HCT116 (cell line): Measurements from ENCODE around the gene ACOT7. TPM values are rescaled to one million over a fixed set of nuclear protein-coding genes. Genes with fewer than 3 reads are reported as not detected.

Source experiments
- ATAC-seq: fragments of 200-7000 bp; cut with Tn5 transposase; 2 replicates; pipeline ENCODE4 v1.9.1; 2020; ENCODE audit warnings: mild to moderate bottlenecking, moderate library complexity
- BruUV-seq: library from RNA; stranded (reverse); fragments of 400-500 nt; replicated peaks from 2 replicates; lab custom pipeline; 2021; lab: Mats Ljungman, UMichigan
- CTCF ChIA-PET: fragments of 300-600 bp; sonication (Branson Sonifier 250); formaldehyde crosslinking; loops from one replicate; lab custom pipeline; 2021; ENCODE audit warnings: antibody characterized with exemption; lab: Charles Lee
- POLR2A ChIA-PET: fragments of 300-600, 350-600 bp; sonication (Branson Sonifier 250); formaldehyde crosslinking; loops from one replicate; lab custom pipeline; 2021; ENCODE audit warnings: antibody characterized with exemption; lab: Charles Lee
- RAD21 ChIA-PET, 2 experiments: fragments of 300-600 bp; sonication (Branson Sonifier 250); formaldehyde crosslinking; loops; one replicate each; lab custom pipeline; 2023; ENCODE audit warnings: low total read pairs in 2 of 2; ENCODE audit not compliant: uncharacterized antibody in 2 of 2, unreplicated experiment in 2 of 2, low non-redundant PET in 1 of 2; lab: Charles Lee
- DNase-seq: peaks from one replicate; pipeline ENCODE4 v3.0.0-alpha.2; 2010; ENCODE audit warnings: low read depth, low spot score
- H2AFZ ChIP-seq: fragments of 200-600 bp; shearing (Covaris generic), sonication (generic); 2 replicates; pipeline ENCODE4 v1.6.1; 2017; ENCODE audit warnings: low read depth, mixed run types, mixed read lengths, antibody characterized with exemption, low read length; ENCODE audit not compliant: poor library complexity, severe bottlenecking
- H3K27ac ChIP-seq: 2 replicates; pipeline ENCODE4 v1.5.1; 2012; ENCODE audit warnings: low read depth, low read length
- H3K27me3 ChIP-seq: fragments of 200-600 bp; sonication (generic); 2 replicates; pipeline ENCODE4 v1.6.1; 2016; ENCODE audit warnings: mixed run types, low read length, mixed read lengths; ENCODE audit not compliant: insufficient read depth
- H3K36me3 ChIP-seq, 2 experiments: fragments of 200-500 bp in 1 of 2; fragments of 200-600 bp in 1 of 2; sonication (Bioruptor generic) in 1 of 2; sonication (generic) in 1 of 2; 2 replicates each; pipeline versions ENCODE4 v1.5.1 to v1.6.1; 2014 to 2016; ENCODE audit warnings: low read length in 2 of 2, inconsistent platforms in 1 of 2, mixed read lengths in 1 of 2, mixed run types in 1 of 2; ENCODE audit not compliant: insufficient read depth in 2 of 2, control insufficient read depth in 1 of 2
- H3K4me1 ChIP-seq, 2 experiments: fragments of 200-600 bp in 1 of 2; sonication (generic) in 1 of 2; 2 replicates each; pipeline versions ENCODE4 v1.5.1 to v1.6.1; 2012 to 2017; ENCODE audit warnings: low read length in 2 of 2, inconsistent platforms in 1 of 2, mild to moderate bottlenecking in 1 of 2, mixed read lengths in 1 of 2, mixed run types in 1 of 2, moderate library complexity in 1 of 2; ENCODE audit not compliant: insufficient read depth in 2 of 2, control insufficient read depth in 1 of 2
- H3K4me2 ChIP-seq: fragments of 200-600 bp; sonication (generic); 2 replicates; pipeline ENCODE4 v1.6.1; 2017; ENCODE audit warnings: mixed run types, low read length, mixed read lengths
- H3K4me3 ChIP-seq, 2 experiments: fragments of 200-600 bp in 1 of 2; sonication (generic) in 1 of 2; replicated peaks in 1 of 2; 2 replicates each; pipeline ENCODE4 v1.5.1; 2011 to 2016; ENCODE audit warnings: low read length in 2 of 2, control low read depth in 1 of 2, low read depth in 1 of 2, mild to moderate bottlenecking in 1 of 2, mixed read lengths in 1 of 2, mixed run types in 1 of 2
- H3K79me2 ChIP-seq: fragments of 200-600 bp; sonication (generic); 2 replicates; pipeline ENCODE4 v1.6.1; 2017; ENCODE audit warnings: mild to moderate bottlenecking, mixed run types, low read length, moderate library complexity, mixed read lengths; ENCODE audit not compliant: insufficient read depth
- H3K9ac ChIP-seq: fragments of 200-600 bp; sonication (generic); 2 replicates; pipeline ENCODE4 v1.6.1; 2016; ENCODE audit warnings: low read length, mixed read lengths
- H3K9me2 ChIP-seq: fragments of 200-600 bp; sonication (generic), shearing (Covaris generic); 2 replicates; pipeline ENCODE4 v1.6.1; 2017; ENCODE audit warnings: mixed run types, mild to moderate bottlenecking, moderate library complexity; ENCODE audit not compliant: insufficient read depth
- H3K9me3 ChIP-seq, 2 experiments: fragments of 200-500 bp in 1 of 2; fragments of 200-600 bp in 1 of 2; sonication (Bioruptor generic) in 1 of 2; sonication (generic) in 1 of 2; 2 replicates each; pipeline ENCODE4 v1.6.1; 2014 to 2017; ENCODE audit warnings: low read length in 2 of 2, mixed read lengths in 2 of 2, inconsistent platforms in 1 of 2, low read depth in 1 of 2, mild to moderate bottlenecking in 1 of 2, mixed run types in 1 of 2, moderate library complexity in 1 of 2; ENCODE audit not compliant: control insufficient read depth in 1 of 2, insufficient read depth in 1 of 2
- H4K20me1 ChIP-seq: fragments of 200-600 bp; sonication (generic), shearing (Covaris generic); 2 replicates; pipeline ENCODE4 v1.6.1; 2017; ENCODE audit warnings: mixed run types, mild to moderate bottlenecking, moderate library complexity; ENCODE audit not compliant: insufficient read depth
- ELF1 ChIP-seq: IDR thresholded peaks from 2 replicates; pipeline ENCODE4 v1.6.1; 2012; ENCODE audit warnings: low read depth, borderline replicate concordance
- FOSL1 ChIP-seq: IDR thresholded peaks from 2 replicates; pipeline ENCODE4 v1.6.1; 2012; ENCODE audit warnings: low read depth
- POLR2A ChIP-seq: IDR thresholded peaks from 2 replicates; pipeline ENCODE4 v1.7.0; 2011; ENCODE audit warnings: borderline replicate concordance; ENCODE audit not compliant: insufficient read depth, insufficient read length; ENCODE audit errors: extremely low read depth
- SRF ChIP-seq: IDR thresholded peaks from 2 replicates; pipeline ENCODE4 v1.6.1; 2012; ENCODE audit warnings: low read depth
- YY1 ChIP-seq: IDR thresholded peaks from 2 replicates; pipeline ENCODE4 v1.6.1; 2011; ENCODE audit warnings: low read length, low read depth, moderate library complexity, mild to moderate bottlenecking; ENCODE audit not compliant: insufficient replicate concordance; ENCODE audit errors: extremely low read depth
- intact Hi-C: fragments of 100-400 bp; cut with micrococcal nuclease; formaldehyde crosslinking; loops from 2 replicates; pipeline ENCODE4 v1.10.0; 2022
- total RNA-seq: library from RNA; stranded (reverse); gene quantifications from one replicate; pipeline ENCODE4 v1.2.1, GENCODE V29; 2021; ENCODE audit not compliant: unreplicated experiment
- TF ChIP-seq, protein P1 (sequence below): IDR thresholded peaks from 2 replicates; pipeline ENCODE4 v1.6.1; 2011; ENCODE audit warnings: mild to moderate bottlenecking, low read length, moderate library complexity; ENCODE audit not compliant: insufficient replicate concordance; ENCODE audit errors: extremely low read depth
- TF ChIP-seq, protein P2 (sequence below), 3 experiments: fragments of 200-600 bp in 1 of 3; sonication (generic) in 1 of 3; IDR thresholded peaks in 2 of 3; conservative IDR thresholded peaks in 1 of 3; 2 replicates each; pipeline ENCODE4 v1.5.1; 2012 to 2017; ENCODE audit warnings: low read depth in 2 of 3, low read length in 2 of 3, antibody characterized with exemption in 1 of 3, borderline replicate concordance in 1 of 3, control low read depth in 1 of 3, mild to moderate bottlenecking in 1 of 3, mixed read lengths in 1 of 3, mixed run types in 1 of 3, moderate library complexity in 1 of 3; ENCODE audit not compliant: insufficient read depth in 1 of 3
- TF ChIP-seq, protein P3 (sequence below): IDR thresholded peaks from 2 replicates; pipeline ENCODE4 v1.6.1; 2012

The ACOT7 gene
- total RNA-seq, 1 experiment from 2014 or later: 162 TPM

DNA sequence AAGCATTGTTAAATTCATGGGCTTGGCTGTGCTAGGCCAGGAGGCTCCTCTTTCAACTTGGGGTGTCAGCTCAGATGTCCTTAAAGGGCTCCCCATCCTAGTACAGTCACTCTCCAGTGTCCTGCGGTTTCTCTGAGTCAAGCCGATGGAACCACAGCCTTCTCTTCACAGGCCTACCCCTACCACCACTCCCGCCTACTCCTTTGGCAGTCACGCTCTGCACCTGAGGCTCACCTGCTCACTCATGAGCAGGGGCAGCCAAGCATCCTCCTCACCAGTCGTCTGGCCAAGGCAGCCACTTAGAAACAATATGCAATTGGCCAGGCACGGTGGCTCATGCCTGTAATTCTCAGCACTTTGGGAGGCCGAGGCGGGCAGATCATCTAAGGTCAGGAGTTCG, 3.6 kb downstream of the ACOT7 start:
- Histone ChIP-seq H3K9me2 (no peaks in the 10 kb centered on the region), H3K36me3 (no peaks in the 10 kb centered on the region), H3K27ac (no peak overlapping the region; the same call in 1 of the 2 replicates), H3K4me1 (peaks cover 36 to 72% of the 10 kb centered on the region in 2 experiments), H3K9me3 (no peaks in the 10 kb centered on the region), H3K9ac (no peak overlapping the region), H3K27me3 (no peaks in the 10 kb centered on the region), H3K4me3 (no peak overlapping the region), H3K79me2 (peaks cover 78% of the 10 kb centered on the region), H4K20me1 (no peaks in the 10 kb centered on the region), H3K4me2 (0 out of 2 replicates have a peak overlapping the region, but pooled peaks have one; percentile 21), H2AFZ (no peak overlapping the region)
- TF ChIP-seq ELF1 (no peak), POLR2A (no peak), YY1 (no peak), SRF (no peak), FOSL1 (no peak)
- TF ChIP-seq, protein P1, sequence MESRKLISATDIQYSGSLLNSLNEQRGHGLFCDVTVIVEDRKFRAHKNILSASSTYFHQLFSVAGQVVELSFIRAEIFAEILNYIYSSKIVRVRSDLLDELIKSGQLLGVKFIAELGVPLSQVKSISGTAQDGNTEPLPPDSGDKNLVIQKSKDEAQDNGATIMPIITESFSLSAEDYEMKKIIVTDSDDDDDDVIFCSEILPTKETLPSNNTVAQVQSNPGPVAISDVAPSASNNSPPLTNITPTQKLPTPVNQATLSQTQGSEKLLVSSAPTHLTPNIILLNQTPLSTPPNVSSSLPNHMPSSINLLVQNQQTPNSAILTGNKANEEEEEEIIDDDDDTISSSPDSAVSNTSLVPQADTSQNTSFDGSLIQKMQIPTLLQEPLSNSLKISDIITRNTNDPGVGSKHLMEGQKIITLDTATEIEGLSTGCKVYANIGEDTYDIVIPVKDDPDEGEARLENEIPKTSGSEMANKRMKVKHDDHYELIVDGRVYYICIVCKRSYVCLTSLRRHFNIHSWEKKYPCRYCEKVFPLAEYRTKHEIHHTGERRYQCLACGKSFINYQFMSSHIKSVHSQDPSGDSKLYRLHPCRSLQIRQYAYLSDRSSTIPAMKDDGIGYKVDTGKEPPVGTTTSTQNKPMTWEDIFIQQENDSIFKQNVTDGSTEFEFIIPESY: no peak
- TF ChIP-seq, protein P2, sequence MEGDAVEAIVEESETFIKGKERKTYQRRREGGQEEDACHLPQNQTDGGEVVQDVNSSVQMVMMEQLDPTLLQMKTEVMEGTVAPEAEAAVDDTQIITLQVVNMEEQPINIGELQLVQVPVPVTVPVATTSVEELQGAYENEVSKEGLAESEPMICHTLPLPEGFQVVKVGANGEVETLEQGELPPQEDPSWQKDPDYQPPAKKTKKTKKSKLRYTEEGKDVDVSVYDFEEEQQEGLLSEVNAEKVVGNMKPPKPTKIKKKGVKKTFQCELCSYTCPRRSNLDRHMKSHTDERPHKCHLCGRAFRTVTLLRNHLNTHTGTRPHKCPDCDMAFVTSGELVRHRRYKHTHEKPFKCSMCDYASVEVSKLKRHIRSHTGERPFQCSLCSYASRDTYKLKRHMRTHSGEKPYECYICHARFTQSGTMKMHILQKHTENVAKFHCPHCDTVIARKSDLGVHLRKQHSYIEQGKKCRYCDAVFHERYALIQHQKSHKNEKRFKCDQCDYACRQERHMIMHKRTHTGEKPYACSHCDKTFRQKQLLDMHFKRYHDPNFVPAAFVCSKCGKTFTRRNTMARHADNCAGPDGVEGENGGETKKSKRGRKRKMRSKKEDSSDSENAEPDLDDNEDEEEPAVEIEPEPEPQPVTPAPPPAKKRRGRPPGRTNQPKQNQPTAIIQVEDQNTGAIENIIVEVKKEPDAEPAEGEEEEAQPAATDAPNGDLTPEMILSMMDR (IDR thresholded peaks at IDR 0.05 in 2 of 3, conservative IDR thresholded peaks at IDR 0.05 in 1 of 3; ENCODE audit: borderline replicate concordance in 1 of 3, insufficient read depth in 1 of 3, low read depth in 2 of 3, low read length in 2 of 3): no peak
- TF ChIP-seq, protein P3, sequence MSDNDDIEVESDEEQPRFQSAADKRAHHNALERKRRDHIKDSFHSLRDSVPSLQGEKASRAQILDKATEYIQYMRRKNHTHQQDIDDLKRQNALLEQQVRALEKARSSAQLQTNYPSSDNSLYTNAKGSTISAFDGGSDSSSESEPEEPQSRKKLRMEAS: no peak
- ChIA-PET POLR2A (no interaction called here), CTCF (no interaction called here), RAD21 (no interaction called here)
- ATAC-seq (no peak), DNase-seq (no peak)
- no TSS peak for BruUV-seq
- intact Hi-C loops: no loop called here
